GM19463 (cell line): ENCODE results near the gene PMPCA.

Experiments used
- ATAC-seq: cut with Tn5 transposase; IDR thresholded peaks from one replicate; pipeline ENCODE4 v1.9.1; 2021; ENCODE audit warnings: mild to moderate bottlenecking, moderate library complexity; ENCODE audit not compliant: unreplicated experiment

Gene PMPCA

DNA sequence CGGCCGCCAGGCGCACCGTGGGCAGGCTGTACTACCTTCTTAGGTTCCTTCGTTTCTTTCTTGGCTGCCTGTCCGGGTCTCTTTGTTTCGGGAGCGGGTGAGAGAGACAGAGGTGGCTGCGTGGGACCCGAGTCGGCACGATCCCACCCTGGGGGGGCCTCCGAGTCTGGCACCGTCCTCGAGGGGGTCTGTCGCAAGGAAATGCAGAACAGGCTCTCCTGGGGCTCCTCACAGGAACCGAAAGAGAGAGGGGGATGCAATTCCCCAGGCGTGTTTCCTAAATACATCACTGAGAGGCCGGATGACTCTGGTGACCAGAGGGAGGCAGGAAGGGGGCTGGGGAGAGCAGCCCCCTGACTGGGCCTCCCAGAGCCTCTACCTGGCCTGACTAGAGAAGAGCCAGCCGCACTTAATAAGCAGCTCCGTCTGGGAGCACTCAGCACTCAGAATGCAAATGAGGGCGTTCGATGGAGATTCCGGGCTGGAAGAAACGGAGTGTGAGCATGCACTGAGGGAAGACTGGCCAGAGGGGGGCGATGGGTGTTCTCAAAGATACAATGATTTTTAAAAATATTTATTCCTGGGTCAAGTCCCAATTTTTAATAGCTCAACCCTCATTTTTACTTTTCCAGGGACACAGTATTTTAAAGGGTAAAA is 40.9 kb downstream of the PMPCA start:
- no peak for ATAC-seq

GRCh38 chr9:136453326-136453725 is 42.9 kb downstream of the PMPCA start:
- no peak for ATAC-seq

GRCh38 chr9:136454026-136454796 is 43.8 kb downstream of the PMPCA start:
- no peak for ATAC-seq

DNA sequence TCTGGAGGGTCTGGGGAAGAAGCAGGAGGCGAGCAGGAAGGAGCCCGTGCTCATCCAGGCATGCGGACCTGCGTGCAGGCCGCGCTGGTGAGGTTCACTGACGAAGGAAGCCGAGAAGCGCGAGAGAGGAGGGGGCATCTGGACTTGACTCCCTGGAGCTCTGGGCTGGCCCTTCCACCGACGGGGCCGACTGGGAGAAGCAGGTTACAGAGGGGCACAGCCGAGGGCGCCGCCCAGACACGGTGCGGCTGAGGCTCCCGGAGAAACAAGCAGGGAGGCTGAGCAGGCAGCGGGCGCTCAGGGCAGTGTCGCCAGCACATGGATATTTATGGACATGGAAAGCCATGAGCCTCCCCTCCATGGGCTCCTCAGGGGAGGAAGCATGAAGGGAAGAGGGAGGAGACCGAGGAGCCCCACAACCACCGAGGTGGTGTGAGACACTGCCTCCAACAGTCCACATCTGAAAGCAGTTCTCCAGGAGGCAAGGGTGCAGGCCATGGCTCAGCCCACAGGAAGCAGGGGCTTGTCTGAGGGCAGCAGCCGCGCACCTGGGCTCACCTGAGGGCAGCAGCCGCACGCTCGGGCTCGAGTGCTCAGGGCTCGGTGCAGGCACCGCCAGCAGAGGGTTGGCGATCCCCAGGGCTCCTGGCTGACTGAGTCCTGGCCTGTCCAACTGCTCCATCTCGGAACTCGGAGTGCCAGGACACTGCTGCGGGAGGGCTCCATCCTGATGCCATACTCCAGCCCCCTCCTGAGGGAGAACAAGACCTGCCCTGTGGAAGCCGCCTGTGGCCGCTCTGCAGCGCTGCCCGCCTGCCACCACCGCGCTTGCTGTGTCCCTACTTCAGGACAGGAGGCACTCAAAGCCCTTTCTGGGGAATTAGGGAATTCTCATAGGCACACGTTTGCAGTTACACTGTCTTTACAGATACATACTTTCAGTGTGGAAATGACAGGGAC is 44.9 kb downstream of the PMPCA start:
- no peak for ATAC-seq

DNA sequence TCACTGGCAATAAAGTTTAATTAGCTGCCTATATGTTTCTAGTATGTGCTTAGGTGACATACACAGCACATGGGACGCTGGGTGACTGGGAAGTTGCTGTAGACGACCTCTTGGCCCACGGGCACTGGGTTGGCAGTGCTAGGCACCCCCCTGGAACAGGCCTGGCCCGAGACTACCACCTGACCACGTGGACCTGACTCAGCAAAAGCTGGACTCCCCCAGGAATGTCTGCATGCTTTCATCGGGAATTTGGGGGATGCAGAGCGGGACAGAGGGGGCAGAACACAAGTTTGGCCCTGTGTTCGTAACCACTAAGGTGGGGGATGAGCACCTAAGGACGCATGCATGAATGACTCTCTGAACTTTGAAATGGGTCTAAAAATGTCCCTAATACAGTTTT is 45.8 kb downstream of the PMPCA start:
- no peak for ATAC-seq

DNA sequence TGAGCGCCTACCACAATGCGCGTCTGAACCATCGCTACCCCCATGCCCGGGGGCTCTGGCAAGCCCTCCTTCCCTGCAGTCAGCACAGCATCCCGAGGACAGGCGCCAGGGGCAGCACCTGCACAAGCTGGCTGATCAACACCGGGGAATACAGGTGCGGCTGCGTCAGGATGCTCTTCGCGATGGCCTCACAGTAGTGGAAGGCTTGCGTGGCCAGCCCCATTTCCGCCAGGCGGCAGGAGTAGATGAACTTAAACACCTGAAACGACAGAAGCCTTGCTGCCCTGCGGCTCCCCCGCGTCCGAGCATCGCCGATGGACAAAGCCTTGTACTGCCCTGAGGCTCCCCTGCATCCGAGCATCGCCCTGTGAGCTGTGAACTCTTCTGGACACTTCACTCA is 46.9 kb downstream of the PMPCA start:
- ATAC-seq: no peak

DNA sequence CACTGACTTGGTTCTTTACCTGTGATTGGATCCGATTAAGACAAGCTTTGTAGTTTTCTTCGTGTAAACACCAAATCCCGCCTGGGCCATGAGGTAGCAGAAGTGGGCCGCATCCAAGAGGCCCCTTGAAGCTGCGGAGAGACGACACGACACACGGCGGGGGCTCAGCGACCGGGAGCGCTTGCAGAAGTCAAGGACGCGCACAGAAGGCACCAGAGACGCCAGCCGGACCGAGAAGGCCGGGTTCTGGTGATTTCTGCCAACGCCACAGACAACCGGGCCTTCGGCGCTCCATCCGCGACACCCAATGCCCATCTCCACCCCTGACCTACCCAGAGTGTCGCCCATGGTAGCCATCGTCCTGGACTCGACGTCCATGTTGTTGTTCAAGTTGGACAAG is 49.0 kb downstream of the PMPCA start:
- ATAC-seq: no peak

- ATAC-seq: no peak
These were observed 50.4 kb downstream of the PMPCA start for GRCh38 chr9:136460772-136461325.

GRCh38 chr9:136462664-136463063 is 52.2 kb downstream of the PMPCA start:
- ATAC-seq: no peak

- no peak for ATAC-seq
These were observed 53.1 kb downstream of the PMPCA start for GRCh38 chr9:136463578-136463977.

GRCh38 chr9:136464241-136464640 is 53.8 kb downstream of the PMPCA start:
- ATAC-seq: no peak

GRCh38 chr9:136465500-136466154 is 55.2 kb downstream of the PMPCA start:
- ATAC-seq: no peak

GRCh38 chr9:136466155-136466541 is 55.7 kb downstream of the PMPCA start:
- no peak for ATAC-seq

DNA sequence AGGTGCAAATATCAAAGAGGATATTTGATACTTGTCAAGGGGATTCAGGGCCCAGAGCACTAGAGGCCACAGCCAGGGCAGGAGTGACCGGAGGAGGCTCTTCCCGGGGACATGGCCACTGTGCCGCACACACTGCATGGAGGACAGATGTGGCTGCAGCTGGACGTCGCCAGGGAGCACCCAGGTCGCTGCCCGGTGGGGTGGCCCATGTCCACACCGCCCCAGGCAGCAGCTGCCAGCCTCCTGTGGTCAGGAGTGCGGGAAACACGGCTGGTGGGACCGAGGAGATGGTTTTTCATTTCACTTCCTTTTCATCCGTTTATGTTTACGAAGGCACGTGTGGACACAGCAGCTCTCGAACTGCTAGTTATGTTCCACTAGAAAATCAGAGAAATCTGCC is 57.3 kb downstream of the PMPCA start:
- no peak for ATAC-seq

DNA sequence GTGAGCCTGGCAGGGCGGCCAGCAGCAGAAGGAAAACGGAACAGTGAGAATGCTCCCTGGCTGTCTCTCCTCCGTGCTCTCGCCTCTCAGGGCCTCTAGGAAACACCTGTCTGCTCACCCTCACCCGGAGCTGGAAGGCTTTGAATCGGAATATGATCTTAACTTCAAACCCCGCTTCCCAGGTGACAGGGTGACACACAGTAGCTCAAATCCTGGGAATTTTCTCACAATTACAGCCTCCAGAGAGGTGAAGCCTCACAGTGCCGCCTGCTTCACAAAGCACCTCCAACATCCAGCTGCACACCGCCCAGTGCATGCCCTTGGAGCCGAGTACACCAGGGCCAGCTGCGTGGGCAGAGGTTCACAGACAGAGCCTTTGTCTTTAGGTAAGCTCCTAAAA is 59.9 kb downstream of the PMPCA start:
- ATAC-seq: no peak

DNA sequence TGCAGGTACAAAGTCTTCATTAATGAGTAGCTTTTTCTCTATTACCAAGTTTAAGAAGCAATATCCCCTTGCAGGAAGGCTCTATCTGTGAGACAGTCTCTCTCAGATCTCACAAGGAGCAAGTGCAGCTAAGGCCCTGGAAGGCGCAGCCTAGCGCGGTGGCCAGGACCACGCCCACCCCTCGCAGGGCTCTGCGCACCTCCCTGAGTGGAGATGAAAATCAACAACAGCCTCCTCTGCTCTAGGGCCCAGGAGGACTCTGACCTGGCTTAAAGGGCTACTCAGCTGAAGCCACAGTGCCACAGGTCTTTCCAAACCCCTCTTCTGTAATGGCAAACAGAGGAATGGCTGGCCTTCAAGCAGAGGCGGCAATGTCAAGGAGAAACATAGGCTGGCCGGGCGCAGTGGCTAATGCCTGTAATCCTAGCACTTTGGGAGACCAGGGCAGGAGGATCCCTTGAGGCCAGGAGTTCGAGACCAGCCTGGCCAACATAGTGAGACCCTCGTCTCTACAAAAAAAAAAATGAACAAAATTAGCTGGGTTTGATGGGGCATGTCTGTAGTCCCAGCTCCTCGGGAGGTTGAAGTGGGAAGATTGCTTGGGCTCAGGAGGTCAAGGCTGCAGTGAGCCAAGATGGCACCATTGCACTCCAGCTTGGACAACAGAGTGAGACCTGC is 60.5 kb downstream of the PMPCA start:
- ATAC-seq: no peak

- no peak for ATAC-seq
These were observed 61.5 kb downstream of the PMPCA start for GRCh38 chr9:136471802-136472487.

DNA sequence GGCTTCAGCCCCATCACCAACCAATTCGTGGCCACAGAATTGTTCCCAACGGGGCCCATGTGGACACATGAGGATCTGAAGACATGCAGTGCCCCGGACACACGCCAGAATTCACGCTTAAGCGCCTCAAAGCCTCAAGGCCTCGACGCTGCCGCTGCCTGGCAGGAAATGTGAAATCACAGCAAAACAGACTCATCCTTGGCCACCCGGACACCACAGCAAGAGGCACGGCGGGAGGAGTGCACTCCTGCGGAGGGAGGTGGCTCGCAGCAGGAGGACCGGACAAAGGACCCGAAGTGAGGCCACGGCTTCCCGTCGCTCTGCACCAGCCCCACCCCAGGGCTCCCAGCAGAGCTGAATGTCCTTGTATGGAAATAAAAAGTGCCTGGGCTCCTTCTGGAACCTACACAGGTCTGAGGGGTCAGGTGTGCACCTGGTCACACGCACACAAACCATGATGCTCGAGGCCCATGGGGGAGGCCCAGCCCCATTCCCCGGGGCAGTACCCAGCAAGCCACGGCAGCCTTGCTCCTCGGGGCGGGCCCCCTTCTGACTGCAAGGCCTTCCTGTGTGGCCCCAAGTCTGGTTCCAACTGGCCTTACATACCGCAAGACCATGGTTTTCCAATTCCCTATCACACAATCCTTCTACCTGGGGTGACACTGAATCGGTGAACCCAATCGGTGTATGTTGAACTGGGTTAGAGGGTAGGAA is 62.3 kb downstream of the PMPCA start:
- no peak for ATAC-seq

DNA sequence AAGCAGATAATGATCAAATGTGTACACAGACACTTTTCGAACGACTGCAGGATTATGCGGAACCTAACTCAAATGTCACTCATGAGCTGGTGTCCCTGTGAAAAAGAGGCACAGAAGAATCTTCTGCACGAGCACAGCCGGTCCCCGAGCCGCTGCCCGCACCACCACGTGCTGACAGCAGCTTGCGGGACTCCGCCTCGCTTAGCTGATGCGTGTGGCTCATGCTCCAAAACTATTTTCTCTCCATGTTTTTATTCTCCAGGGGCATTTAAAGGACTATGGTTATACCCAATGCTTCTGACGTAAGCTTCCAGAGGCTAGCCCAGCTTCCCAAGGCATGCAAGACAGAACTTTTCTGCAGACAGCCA is 62.9 kb downstream of the PMPCA start:
- no peak for ATAC-seq
